Measurements from ENCODE around the gene CEL.
A peak's percentile ranks its signal among the peaks of the same experiment; 100 is the strongest.

Gene CEL

DNA sequence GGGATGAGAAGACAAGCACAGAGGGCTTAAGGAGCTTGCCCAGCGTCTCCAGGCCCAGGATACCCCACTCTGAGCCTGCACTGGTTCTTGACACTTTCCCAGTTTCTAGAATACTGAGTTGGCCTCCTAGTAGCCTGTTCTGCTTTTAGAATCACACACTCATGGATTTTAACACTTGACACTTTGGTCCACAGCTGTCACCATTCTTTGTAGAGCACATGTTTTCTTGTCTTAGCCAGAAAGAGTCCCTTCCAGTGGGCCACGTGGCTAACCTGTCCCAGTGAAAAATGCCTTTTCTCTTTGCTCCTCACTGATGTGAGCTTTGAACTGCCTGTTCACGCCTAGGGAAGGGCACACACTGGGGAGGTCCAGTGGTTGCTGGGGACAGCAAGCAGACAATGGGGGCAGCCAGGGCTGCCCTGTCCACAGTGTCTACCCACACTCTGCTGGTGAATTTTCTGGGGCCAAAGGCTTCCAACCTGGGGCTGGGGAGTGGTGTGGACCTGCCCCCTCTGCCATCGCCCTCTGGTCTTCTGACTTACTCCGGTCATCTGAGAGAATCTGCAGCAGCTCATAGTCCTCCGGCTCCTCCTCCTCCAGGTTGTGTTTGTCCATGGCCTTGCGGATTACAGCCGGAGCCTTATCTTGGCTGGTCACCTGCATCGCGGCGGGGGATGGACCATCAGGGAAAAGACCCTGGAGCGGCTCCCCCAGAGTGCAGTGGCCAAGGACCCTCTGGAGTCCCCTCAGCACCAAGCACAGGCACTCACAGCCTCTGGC lies 38.1 kb downstream of the CEL start:
- ChIA-PET POLR2A (ENCODE audit: low non-redundant PET) (no interaction called here), CTCF (interaction anchor here (0.6 to 6.7 kb wide), 3 partner anchors 44 to 72 kb away, joined by 3 to 71 read pairs (median 4); no protein-coding TSS in a partner anchor)
- H3K27ac ChIP-seq = peak overlapping the region; percentile 9
- TF ChIP-seq, protein P1, sequence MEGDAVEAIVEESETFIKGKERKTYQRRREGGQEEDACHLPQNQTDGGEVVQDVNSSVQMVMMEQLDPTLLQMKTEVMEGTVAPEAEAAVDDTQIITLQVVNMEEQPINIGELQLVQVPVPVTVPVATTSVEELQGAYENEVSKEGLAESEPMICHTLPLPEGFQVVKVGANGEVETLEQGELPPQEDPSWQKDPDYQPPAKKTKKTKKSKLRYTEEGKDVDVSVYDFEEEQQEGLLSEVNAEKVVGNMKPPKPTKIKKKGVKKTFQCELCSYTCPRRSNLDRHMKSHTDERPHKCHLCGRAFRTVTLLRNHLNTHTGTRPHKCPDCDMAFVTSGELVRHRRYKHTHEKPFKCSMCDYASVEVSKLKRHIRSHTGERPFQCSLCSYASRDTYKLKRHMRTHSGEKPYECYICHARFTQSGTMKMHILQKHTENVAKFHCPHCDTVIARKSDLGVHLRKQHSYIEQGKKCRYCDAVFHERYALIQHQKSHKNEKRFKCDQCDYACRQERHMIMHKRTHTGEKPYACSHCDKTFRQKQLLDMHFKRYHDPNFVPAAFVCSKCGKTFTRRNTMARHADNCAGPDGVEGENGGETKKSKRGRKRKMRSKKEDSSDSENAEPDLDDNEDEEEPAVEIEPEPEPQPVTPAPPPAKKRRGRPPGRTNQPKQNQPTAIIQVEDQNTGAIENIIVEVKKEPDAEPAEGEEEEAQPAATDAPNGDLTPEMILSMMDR (conservative IDR thresholded peaks at IDR 0.05; ENCODE audit: low read depth) = no peak
- DNase-seq (ENCODE audit: low spot score) = no peak

DNA sequence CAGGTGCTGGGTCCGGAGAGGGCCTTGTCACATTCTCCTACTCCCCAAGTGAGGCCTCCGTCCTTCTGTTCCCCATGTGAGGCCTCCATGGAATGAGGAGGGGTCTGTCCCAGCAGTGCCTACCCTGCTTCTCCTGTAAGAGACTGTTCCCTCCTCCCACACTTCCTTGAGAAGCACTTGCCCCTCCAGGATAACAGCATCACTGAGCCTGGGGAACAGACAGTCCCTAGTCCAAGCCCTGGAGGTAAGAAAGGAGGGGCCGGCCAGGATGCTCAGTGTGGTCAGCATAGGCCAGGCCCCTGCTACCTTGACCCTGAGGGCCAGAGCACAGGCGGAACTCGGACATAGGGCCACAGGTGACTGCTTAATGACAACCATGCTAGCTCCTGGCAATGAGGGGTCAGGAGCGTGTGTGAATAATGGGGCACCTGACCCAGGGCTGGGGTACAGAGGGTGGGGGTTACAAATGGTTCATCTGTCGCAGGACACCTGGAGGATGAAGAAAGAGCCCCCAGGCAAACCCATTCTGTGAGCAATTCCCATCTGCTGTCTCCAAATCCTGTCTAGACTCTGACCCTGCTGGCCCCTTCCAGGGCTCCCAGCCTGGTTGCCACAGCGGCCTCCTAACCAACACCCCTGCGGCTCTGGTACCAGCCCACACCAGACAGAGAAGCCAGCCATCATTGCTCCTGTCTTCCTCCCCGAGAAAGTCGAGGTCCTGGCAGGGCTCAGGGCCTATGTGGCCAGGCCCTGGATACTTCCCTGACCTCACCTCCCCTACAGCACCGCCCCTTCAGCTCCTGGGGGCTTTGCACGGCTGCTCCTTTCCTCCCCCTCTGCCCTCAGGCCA lies 39.0 kb downstream of the CEL start:
- peak overlapping the region; percentile 9 for H3K27ac ChIP-seq
- TF ChIP-seq, protein P1 (conservative IDR thresholded peaks at IDR 0.05; ENCODE audit: low read depth) = no peak
- DNase-seq (ENCODE audit: low spot score) = no peak
- POLR2A ChIA-PET (ENCODE audit: low non-redundant PET) = no interaction called here
- CTCF ChIA-PET = interaction anchor here (0.6 to 6.7 kb wide), 3 partner anchors 43 to 73 kb away, joined by 3 to 71 read pairs (median 33); no protein-coding TSS in a partner anchor

DNA sequence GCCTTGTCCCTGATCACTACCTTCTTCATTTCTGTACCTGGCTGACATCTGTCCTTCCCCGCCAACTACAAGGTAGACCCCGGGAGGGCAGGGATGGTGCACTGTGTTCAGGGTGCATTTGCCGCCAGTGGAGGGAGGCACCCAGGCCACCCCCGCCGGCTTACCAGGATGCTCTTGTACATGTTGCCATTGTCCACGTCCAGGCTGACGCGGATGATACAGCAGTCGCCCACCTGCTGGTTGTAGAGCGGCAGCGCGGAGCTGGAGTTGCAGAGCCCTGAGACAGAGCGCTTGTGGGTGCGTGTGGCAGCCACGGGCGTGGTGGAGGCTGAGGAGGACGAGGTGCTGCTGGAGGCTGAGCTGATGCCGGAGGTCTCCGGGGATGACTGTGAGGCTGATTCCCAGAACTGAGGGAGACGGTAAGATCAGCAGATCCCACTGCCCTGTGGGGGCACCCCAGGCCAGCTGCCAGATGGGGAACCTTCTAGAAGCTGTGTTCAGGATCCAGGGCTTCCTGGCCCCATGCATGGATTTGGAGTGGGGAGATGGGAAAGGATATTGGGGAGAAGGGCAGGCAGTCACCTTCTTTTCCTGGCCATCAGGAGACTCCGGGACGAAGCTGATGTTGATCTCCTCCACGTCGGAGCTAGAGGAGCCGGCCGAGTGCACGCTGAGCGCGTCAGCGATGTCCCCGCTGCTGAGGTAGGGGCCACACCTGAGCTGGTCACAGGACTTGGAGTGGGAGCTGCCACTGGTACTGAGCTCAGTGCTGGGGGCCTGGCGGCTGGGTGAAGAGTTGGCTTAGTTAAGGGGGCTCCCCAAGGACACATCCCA lies 39.8 kb downstream of the CEL start:
- DNase-seq (ENCODE audit: low spot score) = no peak
- CTCF ChIA-PET = interaction anchor here (0.6 to 6.7 kb wide), 8 partner anchors 9 to 256 kb away, joined by 3 to 71 read pairs (median 4); no protein-coding TSS in a partner anchor
- POLR2A ChIA-PET (ENCODE audit: low non-redundant PET) = interaction anchor here (0.7 kb wide), 1 partner anchor 48 kb away, joined by 3 read pairs; no protein-coding TSS in a partner anchor
- TF ChIP-seq, protein P1 (conservative IDR thresholded peaks at IDR 0.05; ENCODE audit: low read depth) = no peak
- no peak overlapping the region for H3K27ac ChIP-seq

DNA sequence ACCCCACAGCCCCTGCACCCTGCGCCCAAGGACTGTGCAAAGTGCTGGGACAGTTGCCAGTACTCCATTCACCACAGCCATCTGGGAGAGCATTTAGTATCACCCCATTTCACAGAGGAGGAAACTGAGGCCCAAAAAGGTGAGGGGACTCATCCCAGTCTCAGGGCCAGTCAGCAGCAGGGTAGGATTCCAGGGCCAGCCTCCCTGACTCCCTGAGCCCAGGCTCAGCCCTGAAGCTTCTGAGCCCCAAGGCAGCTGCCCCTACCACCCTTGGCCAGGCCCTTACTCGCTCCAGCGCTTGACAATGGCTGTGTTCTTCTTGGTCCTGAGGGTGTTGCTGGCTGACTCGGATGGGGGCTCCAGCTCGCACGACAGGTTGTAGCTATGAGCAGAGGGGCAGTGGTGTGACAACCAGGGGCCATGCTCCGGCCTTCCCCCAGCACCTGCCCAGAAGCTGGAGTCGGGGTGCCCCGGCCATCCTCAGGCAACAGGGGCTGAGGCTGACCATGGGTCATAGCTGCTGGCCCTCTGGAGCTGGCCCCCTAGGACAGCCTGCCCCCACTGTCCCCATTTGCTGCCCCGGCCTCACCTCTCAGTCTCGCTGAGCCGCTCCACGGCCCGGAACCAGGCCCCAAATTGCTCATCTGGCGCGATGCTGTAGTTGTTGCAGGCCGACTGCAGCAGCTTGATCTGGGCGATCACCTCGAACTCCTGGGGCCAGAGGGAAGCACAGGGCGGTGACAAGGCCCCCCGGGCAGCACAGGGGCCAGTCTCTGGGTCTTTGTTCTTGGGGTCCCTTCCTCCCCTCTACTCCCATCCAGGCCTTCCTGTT lies 40.6 kb downstream of the CEL start:
- no peak for DNase-seq (ENCODE audit: low spot score)
- TF ChIP-seq, protein P1 (conservative IDR thresholded peaks at IDR 0.05; ENCODE audit: low read depth) = no peak
- ChIA-PET CTCF (interaction anchor here (0.5 to 6.7 kb wide), 19 partner anchors 9 to 255 kb away, joined by 3 to 71 read pairs (median 4); no protein-coding TSS in a partner anchor), POLR2A (ENCODE audit: low non-redundant PET) (interaction anchor here (0.7 kb wide), 1 partner anchor 49 kb away, joined by 3 read pairs; no protein-coding TSS in a partner anchor)
- H3K27ac ChIP-seq = peak overlapping the region; percentile 51

DNA sequence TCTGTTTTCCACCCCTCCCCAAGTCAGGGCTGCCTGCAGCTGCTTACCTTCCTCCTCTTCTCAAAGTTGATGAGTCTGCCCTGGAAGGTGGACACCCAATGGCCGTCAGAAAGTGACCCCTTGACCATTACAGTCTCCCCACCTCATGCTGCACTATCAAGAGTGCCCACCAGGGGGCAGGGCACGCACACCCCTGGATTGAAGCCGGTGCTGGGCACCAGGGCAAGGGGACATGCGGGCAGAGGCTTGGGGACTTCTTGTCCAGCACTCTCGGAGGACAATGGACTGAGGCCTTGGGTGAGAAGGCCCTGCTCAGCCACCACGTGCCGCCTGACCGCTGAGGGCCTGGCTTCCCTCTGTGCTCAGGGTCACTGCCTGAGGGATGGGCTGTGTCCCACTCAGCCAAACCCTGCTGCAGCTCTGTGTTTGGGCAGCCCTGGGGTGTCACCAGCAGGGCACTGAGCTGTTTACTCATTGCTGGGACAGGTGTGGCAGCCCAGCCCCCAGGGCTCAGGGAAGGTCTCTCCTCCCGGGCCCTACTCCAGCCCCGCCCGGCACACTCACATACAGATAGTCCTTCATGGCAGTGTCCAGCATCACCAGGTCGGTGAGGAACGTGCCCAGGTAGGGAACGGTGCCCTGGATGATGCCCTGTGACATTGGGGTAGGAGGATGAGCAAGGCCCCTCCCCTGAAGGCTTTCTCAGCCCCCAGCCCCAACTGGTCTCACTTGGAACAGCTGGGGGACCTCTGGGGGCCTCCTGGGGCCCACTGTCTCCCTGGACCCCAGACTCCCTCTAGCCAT lies 41.6 kb downstream of the CEL start:
- CTCF ChIA-PET = interaction anchor here (0.5 to 6.7 kb wide), 19 partner anchors 14 to 185 kb away, joined by 3 to 71 read pairs (median 4); no protein-coding TSS in a partner anchor
- peak overlapping the region; percentile 51 for H3K27ac ChIP-seq
- TF ChIP-seq, protein P1 (conservative IDR thresholded peaks at IDR 0.05; ENCODE audit: low read depth) = peak; percentile 100
- DNase-seq (ENCODE audit: low spot score) = peak; percentile 67
- POLR2A ChIA-PET (ENCODE audit: low non-redundant PET) = no interaction called here
